ENCODE results near the gene ZNF862.

The ZNF862 gene

GRCh38 chr7:149820622-149821190, 17.5 kb upstream of the ZNF862 start:
- TF ChIP-seq TAF1 (IDR thresholded peaks at IDR 0.05; ENCODE audit: borderline replicate concordance, insufficient read depth, low read length) (no peak), FOXP2 (optimal IDR thresholded peaks at IDR 0.05; ENCODE audit: borderline replicate concordance, extremely low read depth, extremely low read length, insufficient read depth) (no peak), SIN3A (IDR thresholded peaks at IDR 0.05; ENCODE audit: borderline replicate concordance, insufficient read depth, low read length) (no peak), POLR2AphosphoS5 (IDR thresholded peaks at IDR 0.05; ENCODE audit: low read depth, low read length) (no peak)
- TF ChIP-seq, protein P1, sequence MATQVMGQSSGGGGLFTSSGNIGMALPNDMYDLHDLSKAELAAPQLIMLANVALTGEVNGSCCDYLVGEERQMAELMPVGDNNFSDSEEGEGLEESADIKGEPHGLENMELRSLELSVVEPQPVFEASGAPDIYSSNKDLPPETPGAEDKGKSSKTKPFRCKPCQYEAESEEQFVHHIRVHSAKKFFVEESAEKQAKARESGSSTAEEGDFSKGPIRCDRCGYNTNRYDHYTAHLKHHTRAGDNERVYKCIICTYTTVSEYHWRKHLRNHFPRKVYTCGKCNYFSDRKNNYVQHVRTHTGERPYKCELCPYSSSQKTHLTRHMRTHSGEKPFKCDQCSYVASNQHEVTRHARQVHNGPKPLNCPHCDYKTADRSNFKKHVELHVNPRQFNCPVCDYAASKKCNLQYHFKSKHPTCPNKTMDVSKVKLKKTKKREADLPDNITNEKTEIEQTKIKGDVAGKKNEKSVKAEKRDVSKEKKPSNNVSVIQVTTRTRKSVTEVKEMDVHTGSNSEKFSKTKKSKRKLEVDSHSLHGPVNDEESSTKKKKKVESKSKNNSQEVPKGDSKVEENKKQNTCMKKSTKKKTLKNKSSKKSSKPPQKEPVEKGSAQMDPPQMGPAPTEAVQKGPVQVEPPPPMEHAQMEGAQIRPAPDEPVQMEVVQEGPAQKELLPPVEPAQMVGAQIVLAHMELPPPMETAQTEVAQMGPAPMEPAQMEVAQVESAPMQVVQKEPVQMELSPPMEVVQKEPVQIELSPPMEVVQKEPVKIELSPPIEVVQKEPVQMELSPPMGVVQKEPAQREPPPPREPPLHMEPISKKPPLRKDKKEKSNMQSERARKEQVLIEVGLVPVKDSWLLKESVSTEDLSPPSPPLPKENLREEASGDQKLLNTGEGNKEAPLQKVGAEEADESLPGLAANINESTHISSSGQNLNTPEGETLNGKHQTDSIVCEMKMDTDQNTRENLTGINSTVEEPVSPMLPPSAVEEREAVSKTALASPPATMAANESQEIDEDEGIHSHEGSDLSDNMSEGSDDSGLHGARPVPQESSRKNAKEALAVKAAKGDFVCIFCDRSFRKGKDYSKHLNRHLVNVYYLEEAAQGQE (IDR thresholded peaks at IDR 0.05; ENCODE audit: insufficient read depth in 1 of 2, low read depth in 2 of 2, low read length in 2 of 2), result no peak

- TF ChIP-seq, protein P1 (IDR thresholded peaks at IDR 0.05; ENCODE audit: insufficient read depth in 1 of 2, low read depth in 2 of 2, low read length in 2 of 2), result no peak
- TF ChIP-seq FOXP2 (optimal IDR thresholded peaks at IDR 0.05; ENCODE audit: borderline replicate concordance, extremely low read depth, extremely low read length, insufficient read depth), result no peak
- TF ChIP-seq SIN3A (IDR thresholded peaks at IDR 0.05; ENCODE audit: borderline replicate concordance, insufficient read depth, low read length), result no peak
- no peak for TF ChIP-seq POLR2AphosphoS5 (IDR thresholded peaks at IDR 0.05; ENCODE audit: low read depth, low read length)
- no peak for TF ChIP-seq TAF1 (IDR thresholded peaks at IDR 0.05; ENCODE audit: borderline replicate concordance, insufficient read depth, low read length)
Measured at GRCh38 chr7:149821191-149822148, 16.7 kb upstream of the ZNF862 start.

- no peak for TF ChIP-seq TAF1 (IDR thresholded peaks at IDR 0.05; ENCODE audit: borderline replicate concordance, insufficient read depth, low read length)
- TF ChIP-seq FOXP2 (optimal IDR thresholded peaks at IDR 0.05; ENCODE audit: borderline replicate concordance, extremely low read depth, extremely low read length, insufficient read depth), result no peak
Measured at GRCh38 chr7:149822353-149822943, 15.7 kb upstream of the ZNF862 start.

DNA sequence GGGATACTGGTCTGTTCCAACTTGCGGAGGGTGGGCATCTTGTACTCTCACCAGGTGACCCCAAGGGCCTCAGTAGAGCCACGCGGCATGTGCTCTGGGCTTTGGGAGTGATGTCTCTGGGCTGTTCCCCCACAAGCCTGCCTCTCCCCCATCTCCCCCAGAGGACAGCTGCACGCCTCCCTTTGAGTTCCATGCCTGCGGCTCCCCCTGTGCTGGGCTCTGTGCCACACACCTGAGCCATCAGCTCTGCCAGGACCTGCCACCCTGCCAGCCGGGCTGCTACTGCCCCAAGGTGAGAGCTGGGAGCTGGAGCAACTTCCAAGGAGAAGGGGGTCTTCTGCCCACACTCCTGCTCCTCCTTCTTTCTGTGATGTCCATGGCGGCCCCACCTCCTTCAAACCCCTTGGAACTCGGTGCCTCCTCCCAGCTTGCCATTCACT, 15.0 kb upstream of the ZNF862 start:
- TF ChIP-seq FOXP2 (optimal IDR thresholded peaks at IDR 0.05; ENCODE audit: borderline replicate concordance, extremely low read depth, extremely low read length, insufficient read depth) (no peak), SIN3A (IDR thresholded peaks at IDR 0.05; ENCODE audit: borderline replicate concordance, insufficient read depth, low read length) (no peak), TAF1 (IDR thresholded peaks at IDR 0.05; ENCODE audit: borderline replicate concordance, insufficient read depth, low read length) (no peak), POLR2AphosphoS5 (IDR thresholded peaks at IDR 0.05; ENCODE audit: low read depth, low read length) (no peak)
- TF ChIP-seq, protein P1 (IDR thresholded peaks at IDR 0.05; ENCODE audit: insufficient read depth in 1 of 2, low read depth in 2 of 2, low read length in 2 of 2), result no peak

GRCh38 chr7:149823631-149824199, 14.5 kb upstream of the ZNF862 start:
- no peak for TF ChIP-seq POLR2AphosphoS5 (IDR thresholded peaks at IDR 0.05; ENCODE audit: low read depth, low read length)
- TF ChIP-seq TAF1 (IDR thresholded peaks at IDR 0.05; ENCODE audit: borderline replicate concordance, insufficient read depth, low read length), result no peak
- TF ChIP-seq, protein P1 (IDR thresholded peaks at IDR 0.05; ENCODE audit: insufficient read depth in 1 of 2, low read depth in 2 of 2, low read length in 2 of 2), result no peak
- no peak for TF ChIP-seq SIN3A (IDR thresholded peaks at IDR 0.05; ENCODE audit: borderline replicate concordance, insufficient read depth, low read length)
- TF ChIP-seq FOXP2 (optimal IDR thresholded peaks at IDR 0.05; ENCODE audit: borderline replicate concordance, extremely low read depth, extremely low read length, insufficient read depth), result no peak

All from PFSK-1 (cell line).